ENCODE results near the gene RELN.
A peak's percentile ranks its signal among the peaks of the same experiment; 100 is the strongest.

RELN gene

DNA sequence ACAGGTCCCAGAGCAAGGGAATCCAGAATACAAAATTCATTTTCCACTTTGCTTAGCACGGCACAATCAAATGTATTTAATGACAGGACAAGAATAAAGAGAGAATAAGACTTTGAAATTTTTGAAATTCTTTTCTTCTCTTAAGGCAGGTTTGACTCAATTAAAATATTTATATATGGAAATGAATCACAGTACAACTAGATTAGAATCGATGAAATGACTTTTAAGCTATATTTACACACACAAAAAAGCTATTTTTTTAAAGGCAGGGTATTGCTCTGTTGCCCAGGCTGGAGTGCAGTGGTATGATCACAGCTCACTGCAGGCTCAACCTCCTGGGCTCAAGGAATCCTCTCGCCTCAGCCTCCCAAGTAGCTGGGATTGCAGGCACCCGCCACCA lies 278.0 kb downstream of the RELN start:
- no peak for DNase-seq

DNA sequence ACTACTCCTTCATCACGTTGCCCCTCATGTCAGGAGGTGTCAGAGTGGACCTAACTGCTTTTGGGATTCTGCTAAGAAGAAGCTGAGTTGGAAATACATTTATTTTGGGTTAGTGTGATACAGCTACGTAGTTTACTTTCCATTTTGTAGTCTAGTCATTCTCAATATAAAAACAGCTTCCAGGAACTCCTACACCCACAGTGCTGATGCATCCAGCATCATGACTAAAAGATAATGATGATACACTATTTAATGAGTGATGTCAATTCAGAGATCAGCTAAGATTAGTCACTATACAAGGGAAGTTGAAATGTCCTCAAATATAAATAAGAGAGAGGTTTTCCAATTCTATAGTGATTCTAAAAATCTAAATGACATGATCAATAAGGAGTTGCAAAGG lies 279.2 kb downstream of the RELN start:
- no peak for DNase-seq

DNA sequence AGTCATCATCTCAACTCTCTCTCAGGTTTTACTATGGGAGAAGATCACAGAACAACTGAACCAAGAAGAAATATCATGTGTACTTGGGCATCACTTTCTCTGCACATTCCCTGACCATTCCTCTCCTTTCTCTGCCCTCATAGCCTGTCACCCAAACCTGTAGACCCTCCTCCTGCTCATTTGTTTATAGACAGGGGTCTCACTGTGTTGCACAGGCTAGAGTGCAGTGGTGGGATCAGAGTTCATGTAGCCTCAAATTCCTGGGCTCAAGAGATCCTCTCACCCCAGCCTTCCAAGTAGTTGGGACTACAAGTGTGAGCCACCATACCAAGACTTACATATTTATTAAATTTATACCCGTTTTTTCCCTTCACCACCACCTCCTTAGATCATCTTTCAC lies 282.7 kb downstream of the RELN start:
- DNase-seq: no peak

DNA sequence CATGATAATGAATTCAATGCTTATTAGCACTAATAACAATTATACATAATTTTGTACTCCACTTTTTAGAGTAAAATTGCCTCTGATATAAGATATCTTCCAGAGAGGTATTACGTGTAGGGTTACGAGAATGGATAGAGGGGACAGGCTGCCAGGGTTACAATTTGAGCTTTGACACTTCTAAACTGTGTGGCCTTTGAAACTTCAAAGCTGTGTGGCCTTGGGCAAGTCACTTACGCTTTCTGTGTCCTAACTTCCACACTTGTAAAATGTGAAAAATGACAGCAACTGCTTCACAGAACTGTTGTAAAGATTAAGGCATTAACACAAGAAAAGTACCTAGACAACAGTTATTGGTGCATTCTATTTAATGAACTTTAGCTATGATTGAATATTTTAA lies 283.9 kb downstream of the RELN start:
- DNase-seq: no peak

DNA sequence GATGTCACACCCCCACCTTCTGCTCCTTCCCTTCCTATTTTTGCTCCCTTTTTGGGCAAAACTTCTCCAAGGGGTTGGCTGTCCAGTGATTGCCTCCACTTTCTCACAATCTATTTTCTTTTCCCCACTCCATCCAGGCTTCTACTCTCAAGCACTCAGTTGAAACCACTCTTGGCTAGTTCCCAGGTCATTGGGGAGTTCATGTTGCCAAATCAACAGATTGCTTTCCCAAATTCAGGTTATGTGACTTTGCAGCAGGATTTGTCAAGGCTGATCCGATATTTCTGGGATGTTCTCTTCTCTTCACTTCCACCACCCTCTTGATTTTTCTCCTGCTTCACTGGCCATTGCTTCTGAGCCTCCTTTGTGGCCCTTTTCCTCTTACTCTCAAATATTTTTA lies 284.8 kb downstream of the RELN start:
- no peak for DNase-seq

DNA sequence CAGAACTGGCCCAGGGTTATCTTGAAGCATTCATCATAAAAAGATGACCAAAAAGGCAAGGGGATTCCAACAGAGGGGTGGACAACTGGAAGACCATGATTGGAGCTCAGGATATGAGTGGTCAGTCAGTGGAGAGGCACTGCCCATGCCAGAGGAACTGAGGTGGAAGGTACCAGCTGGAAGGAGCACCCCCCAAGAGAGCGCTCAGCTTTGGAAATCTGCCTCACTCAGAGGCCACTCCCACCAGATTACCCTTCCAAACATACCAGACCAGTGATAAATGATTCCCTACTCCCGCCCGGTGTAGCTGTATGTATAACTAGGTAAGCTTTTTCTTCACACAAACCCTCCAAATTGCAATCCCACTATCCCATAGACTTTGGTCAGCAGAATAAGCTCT lies 286.5 kb downstream of the RELN start:
- no peak for DNase-seq

DNA sequence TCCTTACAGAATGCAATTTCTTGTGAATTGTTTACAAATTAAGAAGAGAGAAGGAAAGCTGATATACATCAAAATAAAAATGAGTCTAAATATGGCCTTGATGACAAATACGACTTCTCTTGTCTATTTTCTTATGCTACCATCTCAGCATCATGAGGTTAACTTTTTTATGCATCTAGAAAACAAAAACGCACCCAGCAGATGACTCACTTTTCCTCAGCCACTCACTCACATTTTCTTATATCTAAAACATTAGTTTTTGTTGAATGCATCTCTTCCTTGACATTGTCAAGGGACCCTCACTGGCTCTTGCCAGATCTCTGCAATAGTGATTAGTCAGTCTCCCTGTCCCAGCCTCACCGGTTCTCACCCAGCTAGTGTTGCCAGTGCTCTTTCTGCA lies 287.0 kb downstream of the RELN start:
- DNase-seq: no peak

DNA sequence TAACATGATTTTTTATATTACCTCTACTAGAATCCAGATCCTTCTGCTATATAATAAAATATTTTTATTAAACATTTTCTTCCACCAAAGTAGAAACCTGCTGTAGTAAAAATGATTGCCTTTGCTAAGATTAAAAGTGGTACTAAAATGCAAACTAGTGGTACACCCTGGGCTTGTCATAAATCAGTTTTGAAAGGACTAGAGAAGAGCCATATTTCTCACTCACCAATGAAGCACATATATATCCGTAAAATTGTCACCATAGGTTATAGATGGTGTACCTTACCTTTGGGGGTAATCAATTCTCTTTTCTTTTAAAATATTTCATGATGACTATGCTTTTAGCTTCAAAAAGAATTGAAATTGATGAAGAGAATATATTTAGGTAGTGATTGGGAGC lies 290.4 kb downstream of the RELN start:
- no peak for DNase-seq

DNA sequence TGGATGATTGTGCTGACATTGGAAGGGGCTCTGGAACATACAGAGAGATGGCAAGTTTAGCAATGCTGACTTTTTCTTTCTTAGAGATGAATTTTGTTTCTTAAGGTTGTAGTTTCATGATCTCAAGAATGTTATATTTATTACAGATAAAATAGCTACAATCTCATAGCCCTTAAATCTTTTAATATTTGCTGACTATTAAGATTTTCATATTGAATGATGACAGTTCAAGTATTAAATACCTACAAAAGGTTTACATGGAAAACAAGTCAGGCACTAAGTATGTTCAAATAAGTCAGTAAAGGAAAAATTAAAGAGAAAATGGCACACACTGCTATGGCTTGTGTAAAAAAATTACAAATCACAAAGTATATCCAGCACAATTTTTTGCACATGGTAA lies 291.4 kb downstream of the RELN start:
- DNase-seq: no peak

DNA sequence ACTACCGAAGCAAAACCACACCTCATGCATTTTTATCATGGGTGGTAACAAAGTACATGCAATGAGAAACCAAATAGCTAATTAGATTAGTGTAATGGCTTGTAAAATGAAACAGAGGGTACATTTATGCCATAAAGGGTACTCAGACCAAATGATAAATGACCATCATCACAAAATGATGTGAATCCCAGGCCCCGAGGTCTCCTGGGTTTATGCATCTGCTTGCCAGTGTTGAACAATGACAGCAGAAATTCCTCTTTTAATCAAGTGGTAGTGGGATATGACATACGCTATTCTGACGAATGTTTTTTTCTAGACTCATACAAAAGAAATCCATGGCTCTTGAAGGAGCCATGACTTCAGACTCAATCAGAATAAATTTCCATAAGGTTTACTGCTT lies 293.9 kb downstream of the RELN start:
- no peak for DNase-seq

DNA sequence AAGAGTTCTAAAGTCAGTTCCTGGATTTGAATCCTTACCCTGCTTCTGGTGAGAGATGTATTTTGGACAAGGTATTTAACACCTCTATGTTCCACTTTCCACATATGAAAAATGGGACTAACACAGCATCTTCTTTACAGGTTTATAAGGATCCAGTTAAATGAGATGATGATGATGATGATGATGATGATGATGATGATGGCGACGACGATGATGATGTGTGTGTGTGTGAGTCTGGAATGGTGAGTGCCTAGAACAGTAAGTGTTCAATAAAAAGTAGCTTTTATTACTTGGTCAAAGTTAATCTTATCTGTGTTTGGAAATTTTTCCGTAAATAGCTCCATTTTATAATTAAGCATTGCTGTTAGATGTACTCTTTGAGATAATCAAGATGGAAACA lies 295.2 kb downstream of the RELN start:
- DNase-seq: no peak

DNA sequence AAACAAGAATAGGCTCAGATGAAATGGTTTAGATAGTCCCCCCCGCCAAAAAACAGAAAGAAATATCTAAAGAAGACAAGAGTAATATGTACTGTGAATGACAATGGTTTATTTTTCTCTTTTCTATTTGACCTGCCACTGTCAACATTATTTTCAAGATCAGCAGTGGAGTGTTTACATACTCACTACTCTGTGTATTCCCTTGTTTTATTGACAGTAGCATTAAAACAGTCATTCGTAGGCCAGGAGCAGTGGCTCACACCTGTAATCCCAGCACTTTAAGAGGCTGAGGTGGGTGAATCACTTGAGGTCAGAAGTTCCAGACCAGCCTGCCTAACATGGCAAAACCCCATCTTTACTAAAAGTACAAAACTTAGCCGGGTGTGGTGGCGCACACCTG lies 298.2 kb downstream of the RELN start:
- no peak for DNase-seq

DNA sequence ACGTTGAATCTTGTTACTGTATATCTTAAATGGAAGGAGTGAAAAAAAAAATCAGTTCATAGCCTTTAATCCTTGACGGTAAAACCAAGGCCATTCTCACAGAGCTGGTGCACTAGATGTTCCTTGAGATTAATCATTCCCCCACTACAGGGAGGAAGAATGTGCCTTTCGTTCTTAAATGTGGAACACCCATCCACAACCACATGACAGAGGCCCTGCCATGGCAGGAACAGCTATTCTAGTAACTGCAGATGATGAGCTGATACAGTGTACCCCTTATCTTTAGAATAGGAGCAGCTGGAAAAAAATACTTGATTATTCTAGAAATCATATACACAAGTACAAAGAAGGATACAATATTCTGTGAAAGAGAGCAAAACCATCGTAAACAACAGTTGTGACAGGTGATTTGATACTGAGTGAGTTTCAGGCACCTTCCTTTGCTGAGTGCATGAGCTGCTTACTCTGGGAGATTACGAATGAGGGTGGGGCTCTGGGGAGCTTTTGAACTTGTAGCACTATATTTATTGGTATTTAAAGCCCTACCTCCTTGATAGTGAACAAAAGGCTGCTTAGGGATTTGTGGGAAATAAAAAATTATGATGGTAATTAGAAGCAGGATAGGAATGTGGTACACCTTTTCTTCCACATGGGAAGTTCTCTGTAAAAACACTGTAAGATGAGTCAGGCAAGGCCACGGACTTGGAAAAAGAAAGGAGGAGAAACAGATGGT lies 299.1 kb downstream of the RELN start:
- no peak for DNase-seq

DNA sequence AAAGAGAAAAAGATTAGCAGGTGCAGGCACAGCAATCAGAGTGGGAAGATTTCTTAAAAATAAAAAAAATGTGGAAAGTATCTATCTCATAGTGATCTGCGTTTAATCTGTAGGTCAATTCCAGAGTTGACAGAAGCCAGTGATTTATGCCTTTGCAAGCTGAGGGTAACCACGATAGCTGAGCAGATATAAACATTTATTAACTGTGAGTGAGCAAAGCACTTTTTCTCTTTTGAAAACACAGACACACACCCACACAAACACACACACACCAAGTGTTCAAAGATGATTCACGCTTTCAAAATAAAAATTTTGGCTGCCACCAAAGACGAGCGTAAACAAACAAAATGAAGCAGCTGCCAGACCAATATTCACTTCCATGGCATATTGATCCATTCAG lies 300.2 kb downstream of the RELN start:
- no peak for DNase-seq

DNA sequence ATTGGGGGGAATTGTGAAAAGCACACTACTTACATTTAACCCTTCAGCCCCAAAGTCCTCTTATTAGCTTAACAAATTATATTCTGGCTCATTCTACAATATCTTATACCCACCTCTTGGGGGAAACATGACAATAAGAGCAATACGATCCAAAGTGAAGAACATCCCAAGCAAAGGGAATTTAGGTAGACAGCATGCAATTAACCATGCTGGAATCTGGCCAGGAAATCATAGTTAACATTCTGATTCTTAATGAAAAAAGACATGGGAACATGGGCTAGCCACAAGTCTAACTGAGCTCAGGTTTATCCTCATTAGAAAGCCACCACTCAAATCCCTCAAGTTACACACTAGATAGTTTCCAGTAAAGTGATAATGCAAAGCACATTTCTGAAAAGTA lies 301.5 kb downstream of the RELN start:
- no peak for DNase-seq

DNA sequence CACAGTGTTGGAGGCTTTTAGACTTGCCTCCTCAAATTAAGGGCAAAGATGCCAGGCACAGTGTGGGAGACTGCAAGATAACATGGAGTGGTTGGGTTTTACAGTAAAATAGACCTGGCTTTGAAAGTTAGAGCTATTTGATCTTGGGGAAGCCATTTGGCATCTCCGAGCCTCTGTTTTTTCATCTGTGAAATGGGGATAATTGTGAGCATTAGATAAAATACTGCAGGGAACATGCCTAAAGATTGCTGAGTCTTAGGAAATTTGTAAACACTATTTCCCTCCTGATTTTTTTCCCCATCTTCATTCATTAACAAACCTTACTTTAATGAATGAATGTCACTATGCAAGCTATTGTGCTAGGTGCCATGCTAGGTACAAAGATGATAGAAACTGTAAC lies 302.2 kb downstream of the RELN start:
- DNase-seq: no peak

DNA sequence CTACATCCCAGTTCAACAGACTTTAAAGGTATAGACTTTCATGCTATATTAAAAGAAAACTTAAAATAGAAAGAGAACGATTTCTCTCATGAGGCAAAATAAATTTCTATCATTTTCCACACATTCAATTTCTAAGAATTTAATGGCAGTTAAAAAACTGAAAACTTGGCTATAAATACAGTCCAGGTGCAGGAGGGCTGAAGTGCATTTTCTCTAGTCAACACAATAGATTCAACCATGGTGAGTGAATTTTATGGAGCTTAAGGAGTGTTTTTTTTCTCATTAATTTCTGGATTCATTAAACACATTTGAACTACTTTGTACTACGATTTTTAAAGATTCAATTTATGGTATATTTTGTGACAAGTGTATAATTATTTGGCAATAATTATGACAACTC lies 302.7 kb downstream of the RELN start:
- DNase-seq: no peak

DNA sequence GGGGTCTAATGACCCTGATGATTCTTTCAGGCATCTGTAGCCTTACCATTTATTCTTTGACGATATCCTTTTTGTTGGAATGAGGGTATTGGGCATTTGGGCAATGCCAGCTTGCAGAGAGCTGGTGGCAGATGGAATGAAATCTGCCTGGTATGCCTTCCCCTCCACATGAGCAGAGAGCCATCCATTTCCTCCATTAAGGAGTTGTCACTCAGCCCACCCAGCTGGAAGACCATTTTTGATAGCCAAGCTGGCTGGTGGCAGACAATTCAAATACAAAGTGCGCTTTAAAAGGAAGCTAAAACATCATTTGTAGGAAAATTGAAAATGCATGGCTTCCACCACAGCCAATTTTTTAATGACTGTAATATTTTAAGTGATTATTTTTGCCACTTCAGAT lies 303.4 kb downstream of the RELN start:
- no peak for DNase-seq

DNA sequence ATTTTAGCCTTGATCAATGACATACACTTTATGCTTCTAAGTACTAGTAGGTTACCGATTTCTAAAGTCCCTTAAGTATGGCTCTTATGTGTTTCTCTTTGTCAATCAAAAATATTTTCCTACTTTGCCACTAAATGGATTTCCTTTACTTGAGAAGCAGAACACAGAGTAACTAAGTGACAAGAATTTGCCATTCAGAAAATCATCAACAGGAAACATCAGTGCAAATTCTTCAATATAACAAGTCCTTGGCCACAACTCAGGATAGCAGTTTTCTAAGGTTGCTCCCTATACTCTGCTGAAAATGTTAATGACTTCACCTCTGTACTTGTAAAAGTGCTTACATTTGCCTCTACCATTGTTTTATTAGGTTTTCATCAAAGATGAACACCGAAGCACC lies 303.8 kb downstream of the RELN start:
- DNase-seq: no peak

DNA sequence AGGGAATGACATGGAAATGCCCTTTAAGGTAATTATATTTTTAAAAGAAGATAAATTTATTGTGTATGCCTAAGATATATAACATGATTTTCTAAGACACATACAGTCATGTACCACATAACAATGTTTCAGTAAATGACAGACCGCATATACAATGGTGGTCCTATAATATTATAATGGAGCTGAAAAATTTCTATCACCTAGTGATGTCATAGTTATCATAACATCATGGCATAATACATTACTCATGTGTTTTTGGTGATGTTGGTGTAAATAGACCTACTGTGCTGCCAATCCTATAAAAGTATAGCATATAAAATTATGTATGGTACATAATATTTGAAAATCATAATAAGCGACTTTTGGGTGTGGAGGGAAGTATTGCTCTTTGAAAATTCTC lies 306.1 kb downstream of the RELN start:
- no peak for DNase-seq

DNA sequence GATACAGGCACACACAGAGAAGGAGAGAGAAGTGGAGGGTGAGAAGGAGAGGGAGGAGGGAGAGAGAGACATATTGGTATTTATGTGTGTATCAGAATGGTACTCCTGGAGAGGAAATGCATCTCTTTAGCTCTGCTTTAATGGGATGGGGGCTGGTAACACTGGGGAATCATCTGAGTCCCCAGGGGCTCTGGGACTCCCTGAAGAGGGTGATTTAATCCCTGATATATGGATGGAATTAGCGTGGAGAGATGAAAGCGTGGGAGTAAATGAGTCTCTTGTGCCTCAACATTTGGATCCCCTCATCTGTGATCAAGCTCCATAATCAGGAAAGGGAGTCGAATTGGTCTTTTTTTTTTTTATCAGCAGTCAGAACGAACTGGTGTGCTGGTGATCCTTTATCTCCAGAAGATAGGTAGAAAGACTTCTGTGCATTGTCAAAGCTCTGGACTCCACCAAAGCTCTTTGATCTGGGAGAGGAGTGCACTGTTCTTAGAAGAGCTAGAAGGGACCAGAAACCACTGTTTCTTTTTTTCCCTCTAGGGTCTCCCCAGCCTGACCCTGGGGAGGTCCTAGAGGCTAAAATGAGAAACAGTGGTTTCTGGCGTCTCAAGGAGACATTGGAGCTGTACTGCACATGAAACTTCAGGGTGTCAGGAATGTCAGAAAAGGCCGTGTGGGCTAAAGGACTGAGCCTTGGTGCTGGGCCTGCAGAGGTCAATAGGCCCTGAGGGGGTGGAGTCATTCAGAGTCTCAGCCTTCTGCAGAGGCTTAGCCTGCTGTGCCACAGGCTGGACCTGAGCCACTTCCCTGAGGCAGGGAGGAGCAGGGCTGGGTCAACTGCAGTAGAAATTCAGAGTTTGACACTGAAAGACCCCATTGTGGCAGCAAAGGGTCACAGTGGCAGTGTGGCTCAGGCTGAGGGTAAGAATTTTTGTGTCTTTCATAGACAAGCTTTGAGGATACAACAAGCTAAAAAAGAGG lies 309.0 kb downstream of the RELN start:
- DNase-seq: peak; percentile 23

DNA sequence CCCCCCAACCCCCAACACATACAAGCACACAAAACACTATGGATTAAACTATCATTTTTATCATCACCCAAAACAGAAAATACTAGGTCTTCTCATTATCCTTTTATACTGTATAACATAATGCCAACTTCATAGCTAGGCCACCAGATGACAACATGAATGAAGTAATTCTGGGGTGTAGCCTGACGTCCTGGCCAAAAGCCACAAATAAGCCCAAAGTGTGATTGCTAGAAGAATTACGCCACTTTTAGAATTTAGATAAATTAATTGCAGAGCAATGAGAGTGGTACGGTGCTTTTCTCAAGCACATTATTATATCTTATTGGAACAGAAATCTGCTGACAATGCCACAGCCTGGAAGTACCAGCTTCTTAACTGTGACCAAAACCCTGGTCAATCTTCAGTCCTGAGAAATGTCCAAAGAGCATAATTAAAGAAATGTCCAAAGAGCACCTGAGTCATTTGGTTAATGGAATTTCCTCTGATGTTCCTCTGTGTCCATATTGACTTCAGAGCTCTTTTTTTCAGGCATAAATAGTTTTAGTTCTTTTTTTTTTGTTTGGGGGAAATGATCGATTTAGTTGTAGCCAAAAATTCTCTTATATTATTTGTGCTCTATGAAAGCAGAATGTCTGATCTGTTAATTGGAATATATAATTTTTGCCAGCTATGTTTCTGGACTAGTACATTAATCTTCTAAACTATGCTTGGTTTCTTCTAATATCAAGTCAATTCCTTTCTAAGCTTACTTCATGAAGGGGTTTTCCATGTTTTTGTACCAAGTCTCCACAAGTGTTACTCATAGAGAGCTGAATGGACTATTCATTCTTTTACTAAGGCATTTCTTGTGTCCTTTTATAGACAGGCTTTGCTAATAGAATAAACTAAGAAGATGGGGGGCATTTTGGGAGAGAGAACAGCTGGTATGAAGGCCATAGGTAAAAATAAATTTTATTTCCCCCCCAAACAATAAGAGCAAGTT lies 310.0 kb downstream of the RELN start:
- no peak for DNase-seq

DNA sequence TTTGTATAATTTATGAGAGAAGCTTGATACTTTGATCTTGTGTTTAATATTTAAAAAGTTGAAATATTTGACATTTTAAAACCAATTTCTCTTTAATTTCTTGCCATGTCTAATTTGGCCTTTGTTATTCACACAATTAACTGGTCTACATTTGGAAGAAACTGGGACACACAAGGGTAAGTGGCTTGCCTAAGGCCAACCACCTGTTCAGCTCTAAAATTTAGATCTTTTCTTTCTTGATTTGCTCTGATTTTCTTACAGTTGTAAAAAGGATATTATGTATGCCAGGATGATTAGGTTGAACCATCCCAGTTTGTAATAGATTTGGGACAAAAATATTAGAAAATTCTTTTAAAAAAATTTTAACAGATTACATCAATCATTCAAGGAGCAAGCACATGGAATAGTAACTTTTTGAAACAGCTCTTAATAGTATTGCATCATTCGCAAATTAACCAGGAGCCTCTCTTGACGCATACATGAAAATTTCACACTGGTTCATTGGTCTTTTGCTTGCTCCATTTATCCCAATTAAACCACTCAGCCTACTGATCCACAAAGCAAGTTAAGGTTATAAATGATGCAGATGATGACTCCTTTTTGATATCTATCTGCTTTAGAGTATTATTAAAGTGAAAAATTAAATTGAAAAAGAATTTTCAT lies 321.0 kb downstream of the RELN start:
- DNase-seq: no peak

Measured in fibroblast of skin of right quadriceps (primary cell).